ENCODE results near the gene ADAM8. TPM values are rescaled to one million over a fixed set of nuclear protein-coding genes. Genes with fewer than 3 reads are reported as not detected.
"Not testable (repeated sequence)": the region's sequence is repeated elsewhere in the genome, so short reads cannot be mapped to it uniquely, and the experiment has no call there.

The ADAM8 gene
- total RNA-seq, 1 donor from 2014 or later: 1.6 TPM

- DNase-seq (ENCODE audit: low read depth): no peak
These were observed 8.8 kb downstream of the ADAM8 start for GRCh38 chr10:133267829-133268228.

GRCh38 chr10:133267293-133267692 lies 9.4 kb downstream of the ADAM8 start:
- no peak for DNase-seq (ENCODE audit: low read depth)

- no peak for DNase-seq (ENCODE audit: low read depth)
These were observed 10.4 kb downstream of the ADAM8 start for GRCh38 chr10:133266056-133266795.

- not testable (repeated sequence) for DNase-seq (ENCODE audit: low read depth)
These were observed 11.6 kb downstream of the ADAM8 start for GRCh38 chr10:133265052-133265451.

GRCh38 chr10:133264461-133264860 lies 12.2 kb downstream of the ADAM8 start:
- no peak for DNase-seq (ENCODE audit: low read depth)

- DNase-seq (ENCODE audit: low read depth): no peak
These were observed 13.0 kb downstream of the ADAM8 start for GRCh38 chr10:133263674-133264073.

- no peak for DNase-seq (ENCODE audit: low read depth)
These were observed 14.0 kb downstream of the ADAM8 start for GRCh38 chr10:133262696-133263095.

- no peak for DNase-seq (ENCODE audit: low read depth)
These were observed 14.8 kb downstream of the ADAM8 start for GRCh38 chr10:133261726-133262325.

- DNase-seq (ENCODE audit: low read depth): no peak
These were observed 15.6 kb downstream of the ADAM8 start for GRCh38 chr10:133260895-133261725.

- no peak for DNase-seq (ENCODE audit: low read depth)
These were observed 17.1 kb downstream of the ADAM8 start for GRCh38 chr10:133259602-133259989.

GRCh38 chr10:133258818-133259601 lies 17.7 kb downstream of the ADAM8 start:
- peak; percentile 98 for DNase-seq (ENCODE audit: low read depth)

- DNase-seq (ENCODE audit: low read depth): no peak
These were observed 18.4 kb downstream of the ADAM8 start for GRCh38 chr10:133258066-133258817.

- DNase-seq (ENCODE audit: low read depth): peak; percentile 34
These were observed 19.1 kb downstream of the ADAM8 start for GRCh38 chr10:133257489-133258065.

GRCh38 chr10:133255323-133255722 lies 21.3 kb downstream of the ADAM8 start:
- DNase-seq (ENCODE audit: low read depth): no peak

GRCh38 chr10:133254421-133255120 lies 22.1 kb downstream of the ADAM8 start:
- DNase-seq (ENCODE audit: low read depth): no peak

GRCh38 chr10:133253361-133253955 lies 23.2 kb downstream of the ADAM8 start:
- no peak for DNase-seq (ENCODE audit: low read depth)

- no peak for DNase-seq (ENCODE audit: low read depth)
These were observed 24.5 kb downstream of the ADAM8 start for GRCh38 chr10:133252223-133252552.

- no peak for DNase-seq (ENCODE audit: low read depth)
These were observed 25.1 kb downstream of the ADAM8 start for GRCh38 chr10:133251388-133252222.

All from renal cortical epithelial cell (primary cell).